Stimulated activated naive CD8-positive, alpha-beta T cell treated with anti-CD3 and anti-CD28 coated beads, Interleukin-15, Interleukin-2, amounts not matched to agents 100 U/mL and 50 U/mL, for 24 hours (primary cell): ENCODE measurements around the gene ARID5A.
A peak's percentile ranks its signal among the peaks of the same experiment; 100 is the strongest.
"Not testable (repeated sequence)": the region's sequence is repeated elsewhere in the genome, so short reads cannot be mapped to it uniquely, and the experiment has no call there.

Experiments used
- ATAC-seq: fragments of 150-1000 bp; cut with Tn5 transposase; one replicate; pipeline ENCODE4 v1.10.0; 2021
- DNase-seq: peaks from one replicate; pipeline ENCODE4 v3.0.0; 2021

Gene ARID5A

GRCh38 chr2:96539215-96539920 lies 2.8 kb downstream of the ARID5A start:
- peak; percentile 5 for ATAC-seq

DNA sequence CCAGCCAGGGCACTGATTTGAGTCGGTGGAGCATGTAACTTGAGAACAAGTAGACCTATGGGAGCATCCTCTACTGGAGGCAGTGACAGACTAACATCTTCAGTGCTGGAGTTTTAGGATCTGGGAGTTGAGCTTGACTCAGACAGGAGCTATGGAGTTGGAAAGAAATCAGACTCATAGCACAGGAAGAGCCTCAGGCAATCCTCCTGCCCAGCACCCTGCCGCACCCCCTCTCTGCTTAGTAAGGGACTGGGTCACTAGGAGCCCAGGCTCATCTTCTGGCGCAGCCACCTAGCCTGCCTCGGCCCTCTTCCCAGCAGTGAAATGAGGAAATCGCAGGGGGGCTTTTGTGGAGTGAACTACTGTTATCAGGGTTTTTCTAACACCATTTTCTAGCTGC lies 3.6 kb downstream of the ARID5A start:
- no peak for DNase-seq

More at GRCh38 chr2:96539215-96539920, 2.8 kb downstream of the ARID5A start:
- peak; percentile 44 for DNase-seq

DNA sequence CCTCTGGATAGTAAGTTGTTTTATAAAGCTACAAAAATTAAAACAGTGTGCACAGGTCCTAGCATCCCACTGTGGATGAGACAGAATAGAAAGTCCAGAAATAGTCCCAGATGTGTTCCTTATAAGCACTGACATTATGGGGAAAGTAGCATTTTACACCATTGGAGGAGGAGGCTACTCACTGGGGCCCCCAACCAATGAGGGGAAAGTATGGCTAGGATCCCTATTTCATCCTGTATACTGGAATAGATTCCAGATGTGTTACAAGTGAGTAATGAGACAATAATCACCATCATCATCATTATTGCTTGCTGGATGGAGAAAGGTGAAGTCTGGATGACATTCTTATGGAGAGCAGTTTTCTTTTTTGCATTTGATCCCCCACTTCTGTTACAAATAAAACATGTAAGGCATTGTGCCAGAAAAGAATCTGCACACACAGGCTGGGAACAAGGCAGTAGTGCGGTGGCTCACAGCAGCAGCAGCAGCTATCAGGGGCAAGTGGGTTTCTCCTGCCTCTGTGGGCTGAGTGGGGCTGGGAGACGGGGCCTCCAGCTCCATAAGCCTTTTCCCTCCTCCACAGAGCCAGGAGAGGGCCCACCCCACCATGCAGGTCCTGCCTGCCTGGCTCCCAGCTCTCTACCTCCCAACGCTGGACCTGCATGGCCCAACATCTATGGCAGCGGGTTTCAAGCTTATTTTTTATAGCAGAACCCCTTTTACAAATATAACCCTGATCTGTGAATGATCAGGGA lies 5.0 kb downstream of the ARID5A start:
- DNase-seq (no peak), ATAC-seq (no peak)

More for the DNA sequence above, 3.6 kb downstream of the ARID5A start:
- no peak for ATAC-seq

GRCh38 chr2:96542357-96542977 lies 5.9 kb downstream of the ARID5A start:
- DNase-seq: no peak
- no peak for ATAC-seq

DNA sequence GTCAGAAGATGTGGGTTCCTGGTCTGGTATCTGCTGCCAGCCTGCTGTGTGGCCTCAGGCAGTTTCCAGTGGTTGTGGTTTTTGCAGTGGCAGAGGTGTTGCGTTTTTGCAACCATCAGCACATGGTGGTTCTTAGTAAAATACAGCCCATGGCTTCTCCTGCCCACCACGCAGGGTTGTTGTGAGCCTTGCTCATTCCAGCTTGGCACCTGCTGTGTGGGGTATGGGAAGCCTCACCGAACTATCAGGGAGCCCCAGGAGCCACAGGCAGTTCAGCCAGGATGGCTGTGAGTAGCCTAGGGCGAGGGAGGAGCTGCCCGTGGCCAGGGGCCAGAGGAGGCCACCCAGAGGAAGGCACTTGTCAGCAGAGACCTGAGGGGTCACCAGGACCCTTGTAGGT lies 9.8 kb downstream of the ARID5A start:
- ATAC-seq: peak; percentile 33
- DNase-seq: no peak

GRCh38 chr2:96546797-96547196 lies 10.2 kb downstream of the ARID5A start:
- no peak for ATAC-seq
- DNase-seq: no peak

DNA sequence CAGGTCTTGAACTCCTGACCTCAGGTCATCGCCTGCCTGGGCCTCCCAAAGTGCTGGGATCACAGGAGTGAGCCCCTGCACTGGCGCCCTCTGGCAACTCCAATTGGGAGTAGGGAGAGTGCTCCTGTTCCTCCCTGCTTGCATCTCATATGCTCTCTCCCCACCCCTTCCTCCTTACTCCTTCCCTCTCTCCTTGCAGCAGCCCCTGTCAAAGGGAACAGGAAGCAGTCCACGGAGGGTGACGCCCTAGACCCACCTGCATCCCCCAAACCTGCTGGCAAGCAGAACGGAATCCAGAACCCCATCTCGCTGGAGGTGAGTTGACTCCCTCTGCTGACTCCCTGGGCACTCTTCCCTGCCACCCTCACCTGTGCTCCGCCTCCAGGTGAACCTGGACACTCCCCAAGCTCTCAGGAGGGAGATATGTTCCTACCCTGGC lies 10.7 kb downstream of the ARID5A start:
- DNase-seq: no peak
- no peak for ATAC-seq

GRCh38 chr2:96547731-96548171 lies 11.2 kb downstream of the ARID5A start:
- ATAC-seq (no peak), DNase-seq (no peak)

- no peak for DNase-seq
- no peak for ATAC-seq
Measured at GRCh38 chr2:96548558-96549465, 12.3 kb downstream of the ARID5A start.

- DNase-seq (no peak), ATAC-seq (no peak)
Measured at GRCh38 chr2:96549466-96549785, 12.9 kb downstream of the ARID5A start.

GRCh38 chr2:96549967-96550786 lies 13.6 kb downstream of the ARID5A start:
- DNase-seq (no peak), ATAC-seq (no peak)

DNA sequence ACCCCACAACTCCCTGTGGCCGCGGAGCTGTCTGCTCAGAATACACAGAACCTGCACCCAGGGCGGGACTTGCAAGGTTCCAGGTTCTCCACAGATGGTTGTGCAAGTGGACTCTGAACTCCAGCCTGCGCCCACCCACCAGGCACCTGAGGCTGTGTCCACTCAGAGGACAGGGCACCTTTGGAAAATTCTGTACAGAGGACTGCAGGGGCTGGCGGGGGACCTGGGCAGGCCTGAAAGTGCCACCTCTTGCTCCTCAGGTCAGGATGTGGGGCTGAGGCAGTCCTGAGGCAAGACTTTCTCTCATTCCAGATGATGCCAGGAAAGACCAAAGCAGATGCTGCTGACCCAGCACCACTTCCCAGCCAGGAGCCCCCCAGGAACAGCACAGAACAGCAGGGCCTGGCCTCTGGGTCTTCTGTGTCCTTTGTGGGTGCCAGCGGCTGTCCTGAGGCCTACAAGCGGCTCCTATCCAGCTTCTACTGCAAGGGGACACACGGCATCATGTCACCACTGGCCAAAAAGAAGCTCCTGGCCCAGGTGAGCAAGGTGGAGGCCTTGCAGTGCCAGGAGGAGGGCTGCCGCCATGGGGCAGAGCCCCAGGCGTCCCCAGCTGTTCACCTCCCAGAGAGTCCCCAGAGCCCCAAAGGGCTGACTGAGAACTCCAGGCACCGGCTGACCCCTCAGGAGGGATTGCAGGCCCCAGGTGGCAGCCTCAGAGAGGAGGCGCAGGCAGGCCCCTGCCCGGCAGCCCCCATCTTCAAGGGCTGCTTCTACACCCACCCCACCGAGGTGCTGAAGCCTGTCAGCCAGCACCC lies 14.4 kb downstream of the ARID5A start:
- no peak for DNase-seq
- no peak for ATAC-seq

DNA sequence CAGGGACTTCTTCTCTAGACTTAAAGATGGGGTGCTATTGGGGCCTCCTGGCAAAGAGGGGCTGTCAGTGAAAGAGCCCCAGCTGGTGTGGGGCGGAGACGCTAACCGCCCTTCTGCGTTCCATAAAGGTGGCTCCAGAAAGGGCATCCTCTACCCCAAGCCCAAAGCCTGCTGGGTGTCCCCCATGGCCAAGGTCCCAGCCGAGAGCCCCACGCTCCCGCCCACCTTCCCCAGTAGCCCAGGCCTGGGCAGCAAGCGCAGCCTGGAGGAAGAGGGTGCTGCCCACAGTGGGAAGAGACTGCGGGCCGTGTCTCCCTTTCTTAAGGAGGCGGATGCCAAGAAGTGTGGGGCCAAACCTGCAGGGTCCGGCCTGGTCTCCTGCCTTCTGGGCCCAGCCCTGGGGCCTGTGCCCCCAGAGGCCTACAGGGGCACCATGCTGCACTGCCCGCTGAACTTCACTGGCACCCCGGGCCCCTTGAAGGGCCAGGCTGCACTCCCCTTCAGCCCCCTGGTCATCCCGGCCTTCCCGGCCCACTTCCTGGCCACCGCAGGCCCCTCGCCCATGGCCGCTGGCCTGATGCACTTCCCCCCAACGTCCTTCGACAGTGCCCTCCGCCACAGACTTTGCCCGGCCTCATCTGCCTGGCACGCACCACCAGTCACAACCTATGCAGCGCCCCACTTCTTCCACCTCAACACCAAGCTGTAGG lies 15.2 kb downstream of the ARID5A start:
- DNase-seq (no peak), ATAC-seq (no peak)

DNA sequence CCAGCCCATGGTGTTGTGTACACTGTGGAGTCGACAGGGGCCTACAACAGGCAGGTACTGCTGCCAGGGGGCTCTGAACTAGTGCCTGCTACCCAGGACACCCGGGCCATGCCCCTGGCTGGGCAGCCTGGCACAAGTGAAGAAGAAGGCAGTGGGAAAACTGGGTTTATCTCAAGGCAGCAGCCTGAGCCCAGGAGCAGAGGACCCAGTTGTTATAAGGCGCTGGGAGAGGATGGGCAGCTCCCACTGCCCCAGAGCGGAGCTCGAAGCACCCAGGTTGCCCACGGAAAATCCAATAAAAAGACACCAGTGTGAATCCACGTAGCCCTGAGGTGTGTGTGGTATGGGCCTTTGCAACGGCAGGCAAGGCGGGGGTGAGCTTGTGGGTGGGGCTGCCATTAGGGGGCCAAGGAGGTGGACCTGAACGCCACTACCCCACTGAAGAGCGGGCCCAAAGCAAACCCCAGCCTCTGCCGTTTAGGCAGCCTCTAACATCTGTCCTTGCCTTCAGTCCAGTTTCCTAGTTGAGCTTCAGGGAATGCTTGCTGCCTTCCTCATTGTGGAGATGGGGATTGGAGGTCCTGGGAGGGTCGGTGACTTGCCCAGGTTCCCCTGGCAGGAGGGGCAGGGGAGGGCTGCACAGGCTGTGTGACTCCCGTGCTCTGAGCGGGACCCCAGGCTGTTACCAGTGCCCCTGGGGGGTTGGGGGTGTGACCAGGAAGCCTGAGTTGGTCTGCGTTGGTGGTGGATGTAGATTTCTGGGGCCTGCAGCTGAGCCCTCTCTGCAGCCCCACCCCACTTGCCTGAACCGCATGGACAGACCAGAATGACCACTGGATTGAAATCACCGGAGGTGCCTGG lies 16.0 kb downstream of the ARID5A start:
- no peak for DNase-seq
- ATAC-seq: no peak

GRCh38 chr2:96553176-96553956 lies 16.8 kb downstream of the ARID5A start:
- DNase-seq (no peak), ATAC-seq (no peak)

GRCh38 chr2:96553957-96554292 lies 17.4 kb downstream of the ARID5A start:
- DNase-seq, ATAC-seq: not testable (repeated sequence)

DNA sequence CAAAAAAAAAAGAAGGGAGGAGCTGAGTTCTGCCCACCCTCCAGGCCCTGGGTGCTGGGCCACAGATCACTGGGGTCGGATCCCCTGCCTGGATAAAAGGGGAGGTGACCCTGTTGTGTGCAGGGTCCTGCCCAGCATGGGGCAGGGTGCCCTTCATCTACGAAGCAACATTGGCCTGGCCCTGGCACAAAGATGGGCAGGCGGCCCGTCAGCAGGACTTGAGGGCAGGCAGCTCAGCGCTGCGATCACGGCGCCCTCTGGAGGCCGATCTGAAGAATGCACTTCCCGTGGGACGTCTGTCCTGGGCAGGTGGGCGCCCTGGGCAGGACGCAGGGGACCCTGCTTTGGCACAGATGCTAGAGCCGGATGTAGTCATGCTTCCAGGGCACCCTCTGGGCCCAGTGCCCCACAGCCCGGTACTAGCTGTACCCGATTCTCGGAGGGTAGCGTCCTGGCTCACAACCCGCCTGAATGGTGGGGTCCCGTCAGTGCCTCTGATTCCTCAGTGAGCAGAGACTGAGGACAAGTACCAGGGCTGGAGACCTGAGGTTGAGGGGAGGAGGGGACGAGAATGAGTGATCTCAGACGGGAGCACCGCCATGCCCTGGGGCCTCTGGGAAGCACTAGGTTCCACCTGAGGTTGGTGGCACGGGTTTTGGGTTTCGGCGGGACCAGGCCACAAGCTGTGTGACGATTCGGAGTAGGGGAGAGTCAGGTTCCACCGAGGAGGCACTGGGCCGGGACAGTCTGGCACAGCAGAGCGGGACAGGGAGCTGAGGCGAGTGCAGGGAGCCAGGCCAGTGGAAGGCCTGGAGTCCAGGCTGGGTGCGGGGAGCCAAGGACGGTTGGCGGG lies 18.0 kb downstream of the ARID5A start:
- ATAC-seq: peak; percentile 44
- peak; percentile 76 for DNase-seq
